SK-N-SH treated with all-trans-retinoic acid at 6 μM for 48 hours (cell line): ENCODE results near the gene HIP1.
A peak's percentile ranks its signal among the peaks of the same experiment; 100 is the strongest.

ENCODE experiments used
- ATAC-seq: fragments of 200-7000 bp; cut with Tn5 transposase; 3 replicates; pipeline ENCODE4 v1.9.1; 2020; ENCODE audit warnings: mild to moderate bottlenecking, moderate library complexity
- ARNTL ChIP-seq: fragments of 450-650 bp; formaldehyde crosslinking; IDR thresholded peaks from 2 replicates; pipeline ENCODE4 v1.5.0; 2020; ENCODE audit warnings: low read depth, mild to moderate bottlenecking, moderate library complexity, borderline replicate concordance
- BACH2 ChIP-seq: fragments of 250-450 bp; sonication (Bioruptor Pico); IDR thresholded peaks from 2 replicates; pipeline ENCODE4 v1.9.0; 2021; ENCODE audit warnings: mild to moderate bottlenecking, borderline replicate concordance
- CREB5 ChIP-seq: fragments of 250-450 bp; sonication (Bioruptor Pico); IDR thresholded peaks from 2 replicates; pipeline ENCODE4 v1.5.1; 2020; ENCODE audit warnings: low read depth, mild to moderate bottlenecking, moderate library complexity
- CSDC2 ChIP-seq: fragments of 250-450 bp; sonication (Bioruptor Pico); IDR thresholded peaks from 2 replicates; pipeline ENCODE4 v1.5.0; 2020; ENCODE audit warnings: mild to moderate bottlenecking, moderate library complexity
- ESRRG ChIP-seq: fragments of 250-450 bp; sonication (Bioruptor Pico); IDR thresholded peaks from 2 replicates; pipeline ENCODE4 v1.6.1; 2021; ENCODE audit warnings: mild to moderate bottlenecking
- GLIS3 ChIP-seq: fragments of 250-450 bp; sonication (Bioruptor Pico); IDR thresholded peaks from 2 replicates; pipeline ENCODE4 v1.5.0; 2020; ENCODE audit warnings: mild to moderate bottlenecking, moderate library complexity
- ISL1 ChIP-seq: fragments of 250-450 bp; sonication (Bioruptor Pico); IDR thresholded peaks from 2 replicates; pipeline ENCODE4 v2.1.2; 2022; ENCODE audit warnings: mild to moderate bottlenecking, moderate library complexity
- OSR1 ChIP-seq: fragments of 250-450 bp; sonication (Bioruptor Pico); IDR thresholded peaks from 2 replicates; pipeline ENCODE4 v1.8.0; 2022; ENCODE audit warnings: moderate library complexity, mild to moderate bottlenecking, inconsistent platforms
- PATZ1 ChIP-seq: fragments of 250-450 bp; sonication (Bioruptor Pico); IDR thresholded peaks from 2 replicates; pipeline ENCODE4 v1.8.0; 2020; ENCODE audit warnings: mild to moderate bottlenecking, moderate library complexity, borderline replicate concordance
- POU6F1 ChIP-seq: fragments of 250-450 bp; sonication (Bioruptor Pico); IDR thresholded peaks from 2 replicates; pipeline ENCODE4 v1.8.0; 2021; ENCODE audit warnings: low read depth, mild to moderate bottlenecking, moderate library complexity, borderline replicate concordance
- PPARA ChIP-seq: fragments of 250-450 bp; sonication (Bioruptor Pico); IDR thresholded peaks from 2 replicates; pipeline ENCODE4 v1.5.0; 2020; ENCODE audit warnings: mild to moderate bottlenecking, borderline replicate concordance
- RARB ChIP-seq: fragments of 250-450 bp; sonication (Bioruptor Pico); IDR thresholded peaks from 2 replicates; pipeline ENCODE4 v1.8.0; 2021; ENCODE audit warnings: mild to moderate bottlenecking, moderate library complexity
- SNAI2 ChIP-seq: fragments of 250-450 bp; sonication (Bioruptor Pico); IDR thresholded peaks from 2 replicates; pipeline ENCODE4 v1.5.0; 2020; ENCODE audit warnings: mild to moderate bottlenecking, moderate library complexity
- TCF4 ChIP-seq: fragments of 250-450 bp; sonication (Bioruptor Pico); IDR thresholded peaks from 2 replicates; pipeline ENCODE4 v1.8.0; 2021; ENCODE audit warnings: mild to moderate bottlenecking, moderate library complexity, borderline replicate concordance
- TOX ChIP-seq: fragments of 250-450 bp; sonication (Bioruptor Pico); IDR thresholded peaks from 2 replicates; pipeline ENCODE4 v1.8.0; 2021; ENCODE audit warnings: mild to moderate bottlenecking, moderate library complexity, borderline replicate concordance
- TSHZ2 ChIP-seq: fragments of 250-450 bp; sonication (Bioruptor Pico); IDR thresholded peaks from 2 replicates; pipeline ENCODE4 v1.5.0; 2020; ENCODE audit warnings: mild to moderate bottlenecking, moderate library complexity
- ZC3H10 ChIP-seq: fragments of 250-450 bp; sonication (Bioruptor Pico); IDR thresholded peaks from 2 replicates; pipeline ENCODE4 v1.5.1; 2021; ENCODE audit warnings: mild to moderate bottlenecking, moderate library complexity
- ZFP3 ChIP-seq: fragments of 250-450 bp; sonication (Bioruptor Pico); IDR thresholded peaks from 2 replicates; pipeline ENCODE4 v1.5.0; 2020; ENCODE audit warnings: mild to moderate bottlenecking, moderate library complexity
- ZFP30 ChIP-seq: fragments of 450-650 bp; formaldehyde crosslinking; IDR thresholded peaks from 2 replicates; pipeline ENCODE4 v1.5.0; 2022; ENCODE audit warnings: mild to moderate bottlenecking, moderate library complexity
- ZNF565 ChIP-seq: fragments of 450-650 bp; formaldehyde crosslinking; conservative IDR thresholded peaks from 2 replicates; pipeline ENCODE4 v1.5.0; 2020; ENCODE audit warnings: low read depth, mild to moderate bottlenecking, moderate library complexity
- ZNF70 ChIP-seq: fragments of 450-650 bp; formaldehyde crosslinking; IDR thresholded peaks from 2 replicates; pipeline ENCODE4 v1.5.0; 2020; ENCODE audit warnings: mild to moderate bottlenecking, moderate library complexity
- ZNF8 ChIP-seq: fragments of 450-650 bp; formaldehyde crosslinking; IDR thresholded peaks from 2 replicates; pipeline ENCODE4 v1.5.0; 2020; ENCODE audit warnings: mild to moderate bottlenecking, moderate library complexity
- TF ChIP-seq, protein P1 (sequence below): fragments of 250-450 bp; sonication (Bioruptor Pico); IDR thresholded peaks from 2 replicates; pipeline ENCODE4 v1.5.1; 2021; ENCODE audit warnings: mild to moderate bottlenecking, moderate library complexity

Gene HIP1

DNA sequence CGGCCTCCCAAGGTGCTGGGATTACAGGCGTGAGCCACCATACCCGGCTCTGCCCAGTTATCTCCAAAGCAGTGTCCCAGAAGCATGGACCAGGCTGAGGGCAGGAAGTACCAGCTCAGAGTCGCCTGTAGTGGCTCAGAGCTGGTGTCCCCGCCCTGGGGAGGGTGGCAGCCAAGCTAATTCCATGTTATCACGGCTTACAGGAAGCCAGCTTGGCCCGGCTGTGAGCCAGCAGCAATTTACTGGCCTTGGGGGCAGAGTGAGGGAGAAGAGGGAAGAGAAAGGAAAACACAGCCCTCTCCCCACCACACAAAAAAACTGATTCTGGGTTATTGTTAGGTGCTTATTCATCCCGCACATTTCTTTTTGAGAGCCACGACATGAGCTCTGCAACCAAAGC is 88.1 kb downstream of the HIP1 start:
- TF ChIP-seq BACH2 (CRISPR knock-in tag) (no peak), CREB5 (CRISPR knock-in tag) (no peak), TCF4 (CRISPR knock-in tag) (no peak), SNAI2 (no peak), ZNF70 (CRISPR knock-in tag) (no peak), ARNTL (CRISPR knock-in tag) (no peak), GLIS3 (CRISPR knock-in tag) (no peak), PATZ1 (no peak), OSR1 (CRISPR knock-in tag) (no peak), ZFP3 (CRISPR knock-in tag) (no peak), RARB (CRISPR knock-in tag) (no peak), ZNF8 (CRISPR knock-in tag) (no peak), TSHZ2 (no peak), POU6F1 (CRISPR knock-in tag) (no peak), ZNF565 (CRISPR knock-in tag) (no peak), PPARA (CRISPR knock-in tag) (no peak), ESRRG (CRISPR knock-in tag) (no peak), ZC3H10 (CRISPR knock-in tag) (no peak), ISL1 (no peak)
- TF ChIP-seq, protein P1, sequence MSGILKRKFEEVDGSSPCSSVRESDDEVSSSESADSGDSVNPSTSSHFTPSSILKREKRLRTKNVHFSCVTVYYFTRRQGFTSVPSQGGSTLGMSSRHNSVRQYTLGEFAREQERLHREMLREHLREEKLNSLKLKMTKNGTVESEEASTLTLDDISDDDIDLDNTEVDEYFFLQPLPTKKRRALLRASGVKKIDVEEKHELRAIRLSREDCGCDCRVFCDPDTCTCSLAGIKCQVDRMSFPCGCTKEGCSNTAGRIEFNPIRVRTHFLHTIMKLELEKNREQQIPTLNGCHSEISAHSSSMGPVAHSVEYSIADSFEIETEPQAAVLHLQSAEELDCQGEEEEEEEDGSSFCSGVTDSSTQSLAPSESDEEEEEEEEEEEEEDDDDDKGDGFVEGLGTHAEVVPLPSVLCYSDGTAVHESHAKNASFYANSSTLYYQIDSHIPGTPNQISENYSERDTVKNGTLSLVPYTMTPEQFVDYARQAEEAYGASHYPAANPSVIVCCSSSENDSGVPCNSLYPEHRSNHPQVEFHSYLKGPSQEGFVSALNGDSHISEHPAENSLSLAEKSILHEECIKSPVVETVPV (CRISPR knock-in tag), result no peak
- ATAC-seq, result no peak

DNA sequence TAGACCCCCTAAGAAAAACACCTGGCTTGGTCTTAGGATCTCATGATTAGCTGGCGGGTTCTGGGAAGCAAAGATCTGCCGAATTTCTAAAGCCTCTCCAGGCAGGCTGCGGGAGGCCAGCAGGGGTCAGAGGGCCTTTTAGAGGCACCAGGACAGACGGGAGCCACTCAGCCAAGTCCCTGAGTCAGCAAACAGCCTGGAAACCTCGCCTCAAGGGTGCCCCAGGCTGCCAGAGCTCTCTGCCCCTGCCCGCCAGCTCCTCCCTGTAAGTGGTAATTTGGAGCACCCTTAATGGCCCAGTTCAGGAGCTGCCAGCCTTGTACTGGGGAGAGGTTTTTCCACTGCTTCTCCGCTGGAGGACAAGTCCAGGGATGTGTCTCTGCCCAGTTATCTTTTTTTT is 88.7 kb downstream of the HIP1 start:
- TF ChIP-seq CREB5 (CRISPR knock-in tag), result no peak
- TF ChIP-seq, protein P1 (CRISPR knock-in tag), result no peak
- TF ChIP-seq SNAI2, result no peak
- no peak for TF ChIP-seq ARNTL (CRISPR knock-in tag)
- TF ChIP-seq TCF4 (CRISPR knock-in tag), result no peak
- no peak for TF ChIP-seq ZFP30
- TF ChIP-seq GLIS3 (CRISPR knock-in tag), result no peak
- no peak for TF ChIP-seq PATZ1
- TF ChIP-seq ZFP3 (CRISPR knock-in tag), result no peak
- no peak for TF ChIP-seq ZC3H10 (CRISPR knock-in tag)
- TF ChIP-seq ZNF8 (CRISPR knock-in tag), result no peak
- TF ChIP-seq TOX (CRISPR knock-in tag), result no peak
- TF ChIP-seq BACH2 (CRISPR knock-in tag), result no peak
- TF ChIP-seq ISL1, result no peak
- no peak for TF ChIP-seq CSDC2 (CRISPR knock-in tag)
- TF ChIP-seq PPARA (CRISPR knock-in tag), result no peak
- ATAC-seq, result peak; percentile 41
